Measurements from ENCODE around the gene DYNC2LI1. TPM values are rescaled to one million over a fixed set of nuclear protein-coding genes. Genes with fewer than 3 reads are reported as not detected.

The DYNC2LI1 gene
- total RNA-seq, 1 experiment from 2014 or later = 17.7 TPM

- TF ChIP-seq EZH2 (IDR thresholded peaks at IDR 0.05; ENCODE audit: low read length, unreplicated experiment) (no peak), CTCF (conservative IDR thresholded peaks at IDR 0.05; ENCODE audit: low read depth, low read length) (no peak), EZH2phosphoT487 (IDR thresholded peaks at IDR 0.05; ENCODE audit: borderline replicate concordance, low read length) (no peak)
- DNase-seq (no peak), ATAC-seq (no peak)
Observed at GRCh38 chr2:43853141-43854081, 79.6 kb downstream of the DYNC2LI1 start.

GRCh38 chr2:43854671-43855070 lies 80.8 kb downstream of the DYNC2LI1 start:
- ATAC-seq (no peak), DNase-seq (no peak)
- Histone ChIP-seq H3K9ac (ENCODE audit: low read length) (no peak overlapping the region), H3K27me3 (ENCODE audit: low read length) (peaks cover 53% of the 10 kb centered on the region), H3K4me1 (ENCODE audit: insufficient read depth, low read length) (no peaks in the 10 kb centered on the region), H3K9me2 (replicated peaks; ENCODE audit: low read length) (no peaks in the 10 kb centered on the region), H3K79me2 (ENCODE audit: low read length) (no peaks in the 10 kb centered on the region), H3K4me2 (ENCODE audit: low read length) (no peak overlapping the region), H3K4me3 (ENCODE audit: low read length) (no peak overlapping the region), H3K9me3 (ENCODE audit: low read length) (no peaks in the 10 kb centered on the region), H3K27ac (ENCODE audit: low read length) (no peak overlapping the region), H2AFZ (ENCODE audit: low read length) (no peak overlapping the region), H3F3A (ENCODE audit: low read length, unreplicated experiment) (no peaks in the 10 kb centered on the region), H3K36me3 (ENCODE audit: low read depth, low read length) (no peaks in the 10 kb centered on the region), H4K20me1 (ENCODE audit: low read length) (no peaks in the 10 kb centered on the region)
- BruUV-seq (replicated peaks) = no TSS peak
- ChIA-PET POLR2A (ENCODE audit: unreplicated experiment) (no interaction called here), CTCF (no interaction called here)
- intact Hi-C loops (cut with micrococcal nuclease) = no loop called here
- TF ChIP-seq EZH2 (IDR thresholded peaks at IDR 0.05; ENCODE audit: low read length, unreplicated experiment) (no peak), EZH2phosphoT487 (IDR thresholded peaks at IDR 0.05; ENCODE audit: borderline replicate concordance, low read length) (no peak), CTCF (conservative IDR thresholded peaks at IDR 0.05; ENCODE audit: low read depth, low read length) (no peak)

More at GRCh38 chr2:43853141-43854081, 79.6 kb downstream of the DYNC2LI1 start:
- no peak overlapping the region for H3K9ac ChIP-seq (ENCODE audit: low read length)
- no peaks in the 10 kb centered on the region for H3K79me2 ChIP-seq (ENCODE audit: low read length)
- POLR2A ChIA-PET (ENCODE audit: unreplicated experiment) = no interaction called here
- no peaks in the 10 kb centered on the region for H3K4me1 ChIP-seq (ENCODE audit: insufficient read depth, low read length)
- no TSS peak for BruUV-seq (replicated peaks)
- H3K9me3 ChIP-seq (ENCODE audit: low read length) = no peaks in the 10 kb centered on the region
- no peak overlapping the region for H3K4me3 ChIP-seq (ENCODE audit: low read length)
- H4K20me1 ChIP-seq (ENCODE audit: low read length) = no peaks in the 10 kb centered on the region
- no peak overlapping the region for H3K27ac ChIP-seq (ENCODE audit: low read length)
- intact Hi-C loops (cut with micrococcal nuclease) = no loop called here
- H3F3A ChIP-seq (ENCODE audit: low read length, unreplicated experiment) = no peaks in the 10 kb centered on the region
- H3K9me2 ChIP-seq (replicated peaks; ENCODE audit: low read length) = no peaks in the 10 kb centered on the region
- no peak overlapping the region for H3K4me2 ChIP-seq (ENCODE audit: low read length)
- H2AFZ ChIP-seq (ENCODE audit: low read length) = no peak overlapping the region
- H3K27me3 ChIP-seq (ENCODE audit: low read length) = peaks cover 41% of the 10 kb centered on the region
- CTCF ChIA-PET = no interaction called here
- H3K36me3 ChIP-seq (ENCODE audit: low read depth, low read length) = no peaks in the 10 kb centered on the region

- BruUV-seq (replicated peaks) = no TSS peak
- Histone ChIP-seq H3K4me2 (ENCODE audit: low read length) (no peak overlapping the region), H3K4me1 (ENCODE audit: insufficient read depth, low read length) (no peaks in the 10 kb centered on the region), H3K27me3 (ENCODE audit: low read length) (peaks cover 60% of the 10 kb centered on the region), H3K4me3 (ENCODE audit: low read length) (no peak overlapping the region), H4K20me1 (ENCODE audit: low read length) (no peaks in the 10 kb centered on the region), H3K27ac (ENCODE audit: low read length) (no peak overlapping the region), H3K79me2 (ENCODE audit: low read length) (no peaks in the 10 kb centered on the region), H3K9me3 (ENCODE audit: low read length) (no peaks in the 10 kb centered on the region), H2AFZ (ENCODE audit: low read length) (no peak overlapping the region), H3F3A (ENCODE audit: low read length, unreplicated experiment) (no peaks in the 10 kb centered on the region), H3K9me2 (replicated peaks; ENCODE audit: low read length) (no peaks in the 10 kb centered on the region), H3K9ac (ENCODE audit: low read length) (no peak overlapping the region), H3K36me3 (ENCODE audit: low read depth, low read length) (no peaks in the 10 kb centered on the region)
- DNase-seq (no peak), ATAC-seq (no peak)
- intact Hi-C loops (cut with micrococcal nuclease) = no loop called here
- TF ChIP-seq CTCF (conservative IDR thresholded peaks at IDR 0.05; ENCODE audit: low read depth, low read length) (no peak), EZH2phosphoT487 (IDR thresholded peaks at IDR 0.05; ENCODE audit: borderline replicate concordance, low read length) (no peak), EZH2 (IDR thresholded peaks at IDR 0.05; ENCODE audit: low read length, unreplicated experiment) (no peak)
- ChIA-PET CTCF (no interaction called here), POLR2A (ENCODE audit: unreplicated experiment) (no interaction called here)
Observed at GRCh38 chr2:43855292-43855691, 81.5 kb downstream of the DYNC2LI1 start.

Data from PC-3 (cell line).